ENCODE data around the gene UBL4A. TPM values are rescaled to one million over a fixed set of nuclear protein-coding genes. Genes with fewer than 3 reads are reported as not detected.
A peak's percentile ranks its signal among the peaks of the same experiment; 100 is the strongest.

The UBL4A gene
- total and polyA plus RNA-seq, 2 of the 13 experiments (the other 11 are each of a cell fraction or from before 2014, with no cell fraction given): 16.8 to 25.5 TPM

GRCh38 chrX:154526901-154527675 is 40.7 kb upstream of the UBL4A start (continued):
- peak; percentile 15; the same call in 1 of the 2 replicates for TF ChIP-seq PITX1 (CRISPR knock-in tag; IDR thresholded peaks at IDR 0.05)
- no peak for TF ChIP-seq KIAA2018 (CRISPR knock-in tag; IDR thresholded peaks at IDR 0.05; ENCODE audit: borderline replicate concordance)
- TF ChIP-seq ZNF225 (CRISPR knock-in tag; IDR thresholded peaks at IDR 0.05): no peak
- no peak for TF ChIP-seq ZBTB2 (CRISPR knock-in tag; IDR thresholded peaks at IDR 0.05; ENCODE audit: low read depth)
- no peak for TF ChIP-seq ZNF367 (CRISPR knock-in tag; IDR thresholded peaks at IDR 0.05; ENCODE audit: borderline replicate concordance)
- TF ChIP-seq ZNF7 (CRISPR knock-in tag; IDR thresholded peaks at IDR 0.05): no peak
- TF ChIP-seq HCFC1 (IDR thresholded peaks at IDR 0.05; ENCODE audit: low read depth, low read length): no peak
- TF ChIP-seq MED8 (CRISPR knock-in tag; IDR thresholded peaks at IDR 0.05; ENCODE audit: insufficient replicate concordance): no peak
- peak; percentile 32 for TF ChIP-seq STAG1 (CRISPR knock-in tag; IDR thresholded peaks at IDR 0.05)
- no peak for TF ChIP-seq ZNF136 (CRISPR knock-in tag; IDR thresholded peaks at IDR 0.05; ENCODE audit: low read depth)
- TF ChIP-seq SP4 (CRISPR knock-in tag; IDR thresholded peaks at IDR 0.05): no peak
- TF ChIP-seq ZHX1 (CRISPR knock-in tag; IDR thresholded peaks at IDR 0.05; ENCODE audit: low read depth): no peak
- no peak for TF ChIP-seq ERF (CRISPR knock-in tag; IDR thresholded peaks at IDR 0.05)
- no peak for TF ChIP-seq REXO4 (CRISPR knock-in tag; IDR thresholded peaks at IDR 0.05; ENCODE audit: borderline replicate concordance)
